HG03575 (cell line): ENCODE data around the gene EIF4G1.
"Not testable (repeated sequence)": the region's sequence is repeated elsewhere in the genome, so short reads cannot be mapped to it uniquely, and the experiment has no call there.

Source experiments
- ATAC-seq: cut with Tn5 transposase; IDR thresholded peaks from one replicate; pipeline ENCODE4 v1.9.1; 2021; ENCODE audit not compliant: unreplicated experiment, insufficient number of reproducible peaks, low FRiP score; ENCODE audit errors: extremely low read depth

EIF4G1 gene

DNA sequence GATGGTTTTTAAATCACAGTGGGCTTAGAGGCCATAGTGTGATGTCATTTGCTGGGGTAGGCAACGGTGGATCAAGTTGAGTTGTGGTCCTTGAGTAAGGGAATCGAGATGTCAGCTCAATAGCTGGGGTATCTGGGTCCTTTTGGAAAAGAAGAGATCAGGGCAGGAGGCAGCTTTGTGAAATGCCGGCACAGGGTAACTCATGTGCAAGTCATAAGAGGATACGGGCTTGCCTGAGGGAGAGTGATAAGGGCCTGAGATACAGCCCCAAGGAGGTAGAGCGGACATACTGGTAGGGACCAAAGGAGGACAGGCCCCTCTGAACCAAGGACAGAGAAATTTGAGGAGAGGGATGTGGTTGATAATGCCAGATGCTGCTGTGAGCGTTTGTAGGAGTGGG lies 18.8 kb downstream of the EIF4G1 start:
- no peak for ATAC-seq

DNA sequence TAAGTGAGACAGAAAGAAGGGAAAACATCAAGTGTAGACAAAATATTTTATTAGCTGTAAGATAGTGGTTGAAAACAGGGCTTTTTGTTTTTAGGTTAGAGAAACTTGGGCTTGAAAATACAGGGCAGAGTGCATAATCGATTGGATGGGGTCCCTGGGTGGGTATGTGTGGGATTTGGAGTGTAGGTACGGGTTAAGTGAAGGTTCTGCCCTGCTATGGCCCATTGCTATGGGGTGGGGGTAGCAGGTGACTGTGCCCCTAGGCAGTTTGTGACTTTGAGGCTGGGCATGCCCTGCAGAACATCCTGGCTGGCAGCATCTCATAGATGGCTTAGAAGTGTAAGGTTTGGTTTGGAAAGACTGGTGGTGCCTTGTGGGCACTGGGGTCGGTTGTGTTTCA lies 19.3 kb downstream of the EIF4G1 start:
- no peak for ATAC-seq

GRCh38 chr3:184334470-184335158 lies 20.2 kb downstream of the EIF4G1 start:
- no peak for ATAC-seq

DNA sequence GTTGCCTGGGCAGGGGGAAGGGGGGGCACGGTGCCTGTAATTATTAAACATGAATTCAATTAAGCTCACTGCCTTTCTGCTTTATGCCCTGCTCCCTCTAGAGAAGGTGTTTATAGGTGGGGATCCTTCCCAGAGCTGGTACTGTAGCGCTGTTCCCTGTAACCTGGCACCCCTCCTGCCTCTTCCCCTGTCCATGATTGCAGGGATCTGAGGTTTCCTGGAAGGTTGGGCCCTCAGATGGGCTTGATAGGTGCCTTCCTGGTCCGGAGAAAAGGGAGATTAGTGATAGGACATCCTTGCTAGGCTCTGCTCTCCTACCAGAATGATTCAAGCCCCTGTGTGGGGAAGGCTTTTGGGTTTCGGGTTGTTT lies 20.9 kb downstream of the EIF4G1 start:
- no peak for ATAC-seq

DNA sequence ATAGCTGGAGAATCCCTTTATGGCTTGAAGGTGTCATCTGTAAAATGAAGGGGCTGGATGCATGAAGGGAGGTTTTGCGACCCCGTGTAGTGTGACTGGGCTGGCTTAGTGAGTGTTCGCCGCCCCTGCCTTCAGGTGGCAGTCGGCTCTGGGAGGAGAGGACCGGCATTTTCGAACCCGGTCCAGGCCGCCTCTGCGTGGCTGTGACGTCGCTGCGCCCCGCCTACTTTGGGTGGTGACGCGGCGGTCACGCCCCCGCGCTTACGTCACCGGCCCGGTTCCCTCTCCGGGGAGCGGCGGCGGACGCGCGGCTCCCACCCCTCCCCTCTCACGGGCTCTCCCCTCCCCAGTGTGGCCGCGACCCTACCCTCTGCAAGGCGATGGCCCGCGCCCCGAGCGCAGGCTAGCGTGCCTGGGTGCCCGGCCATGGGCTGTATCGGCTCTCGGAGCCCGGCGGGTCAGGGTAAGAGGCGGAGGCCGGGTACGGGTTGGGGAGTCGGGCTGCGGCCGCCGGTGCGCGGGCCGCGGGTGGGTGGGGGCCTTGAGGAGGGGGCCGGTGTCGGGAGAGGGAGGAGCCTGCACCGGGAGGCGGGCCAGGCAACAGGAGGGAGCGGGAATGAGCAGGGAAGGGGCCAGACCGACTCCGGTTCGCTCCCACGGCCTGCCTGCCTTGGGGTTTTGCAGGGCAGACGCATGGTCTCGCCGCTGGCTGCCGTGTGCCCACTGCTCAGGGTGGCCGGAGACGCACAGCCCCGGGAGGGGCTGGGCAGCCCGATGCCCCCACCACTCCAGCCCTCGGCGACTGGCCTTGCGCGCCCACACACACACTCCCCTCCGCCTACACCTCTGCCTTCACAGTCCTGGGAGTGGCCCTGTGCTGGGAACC lies 21.5 kb downstream of the EIF4G1 start:
- no peak for ATAC-seq

- no peak for ATAC-seq
Measured at GRCh38 chr3:184336547-184337398, 22.4 kb downstream of the EIF4G1 start.

DNA sequence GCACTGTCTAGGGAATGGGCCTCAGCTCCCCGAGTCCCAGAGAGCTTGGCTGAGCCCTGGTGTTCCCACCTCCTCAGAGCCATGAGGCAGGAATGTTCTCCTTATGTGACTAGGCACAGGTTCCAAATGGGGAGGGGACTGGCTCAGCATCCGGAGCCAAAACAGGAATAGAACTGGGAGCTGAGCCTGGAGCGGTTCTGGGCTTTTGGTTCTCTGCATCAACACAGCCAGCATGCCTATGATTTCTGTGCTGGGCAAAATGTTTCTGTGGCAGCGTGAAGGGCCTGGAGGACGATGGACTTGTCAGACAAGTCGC lies 23.0 kb downstream of the EIF4G1 start, which contains the start of gene FAM131A:
Gene FAM131A (plus strand): TSS at position 202 of the 316 bp plus-strand sequence. CDS start 31 bp downstream, at position 233.
- no peak for ATAC-seq

GRCh38 chr3:184337981-184338380 lies 23.6 kb downstream of the EIF4G1 start:
- ATAC-seq: no peak

GRCh38 chr3:184338511-184338945 lies 24.1 kb downstream of the EIF4G1 start:
- ATAC-seq: no peak

DNA sequence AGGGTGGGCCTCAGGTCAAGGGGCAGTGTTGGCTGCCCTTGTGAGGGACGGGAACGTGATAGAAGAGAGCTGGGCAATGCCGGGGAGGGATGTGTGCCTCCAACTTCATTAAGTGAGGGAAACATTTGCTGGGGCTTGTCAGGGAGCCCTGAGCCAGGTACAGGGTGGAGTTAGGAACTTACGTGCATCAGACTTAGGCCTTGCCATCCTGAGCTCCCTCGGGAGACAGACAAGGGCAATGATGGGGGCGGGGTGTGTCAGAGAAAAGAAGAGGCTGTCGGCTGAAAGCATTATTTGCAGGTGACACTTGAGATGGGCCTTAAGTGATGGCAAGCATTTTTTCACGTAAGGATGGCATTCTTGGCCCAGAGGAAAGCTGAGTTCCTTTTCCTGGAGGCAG lies 24.6 kb downstream of the EIF4G1 start:
- ATAC-seq: no peak

DNA sequence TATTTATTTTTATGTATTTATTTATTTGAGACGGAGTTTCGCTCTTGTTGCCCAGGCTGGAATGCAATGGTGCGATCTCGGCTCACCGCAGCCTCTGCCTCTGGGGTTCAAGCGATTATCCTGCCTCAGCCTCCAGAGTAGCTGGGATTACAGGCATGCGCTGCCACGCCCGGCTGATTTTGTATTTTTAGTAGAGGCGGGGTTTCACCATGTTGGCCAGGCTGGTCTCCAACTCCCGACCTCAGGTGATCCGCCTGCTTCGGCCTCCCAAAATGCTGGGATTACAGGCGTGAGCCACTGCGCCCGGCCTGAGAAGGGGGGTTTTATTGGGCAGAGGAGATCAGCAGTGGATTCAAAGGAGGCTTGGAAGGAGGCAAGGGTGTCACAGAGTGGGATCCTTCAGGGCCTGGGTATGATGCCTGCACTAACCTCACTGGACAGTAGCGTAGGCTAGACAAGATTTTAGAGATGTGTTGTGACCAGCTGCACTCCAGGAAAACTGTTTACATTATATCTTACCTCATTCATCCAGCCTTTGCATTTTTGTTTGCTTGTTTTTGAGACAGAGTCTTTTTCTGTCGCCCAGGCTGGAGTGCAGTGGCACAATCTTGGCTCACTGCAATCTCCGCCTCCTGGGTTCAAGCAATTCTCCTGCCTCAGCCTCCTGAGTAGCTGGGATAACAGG lies 25.2 kb downstream of the EIF4G1 start:
- not testable (repeated sequence) for ATAC-seq

DNA sequence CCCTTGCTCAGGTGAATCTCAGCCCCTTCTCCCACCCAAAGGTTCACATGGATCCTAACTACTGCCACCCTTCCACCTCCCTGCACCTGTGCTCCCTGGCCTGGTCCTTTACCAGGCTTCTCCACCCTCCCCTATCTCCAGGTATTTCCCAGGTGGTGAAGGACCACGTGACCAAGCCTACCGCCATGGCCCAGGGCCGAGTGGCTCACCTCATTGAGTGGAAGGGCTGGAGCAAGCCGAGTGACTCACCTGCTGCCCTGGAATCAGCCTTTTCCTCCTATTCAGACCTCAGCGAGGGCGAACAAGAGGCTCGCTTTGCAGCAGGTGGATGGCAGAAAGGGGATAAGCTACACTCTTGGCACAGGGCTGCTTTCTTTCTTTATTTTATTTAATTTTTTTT lies 27.5 kb downstream of the EIF4G1 start:
- no peak for ATAC-seq

DNA sequence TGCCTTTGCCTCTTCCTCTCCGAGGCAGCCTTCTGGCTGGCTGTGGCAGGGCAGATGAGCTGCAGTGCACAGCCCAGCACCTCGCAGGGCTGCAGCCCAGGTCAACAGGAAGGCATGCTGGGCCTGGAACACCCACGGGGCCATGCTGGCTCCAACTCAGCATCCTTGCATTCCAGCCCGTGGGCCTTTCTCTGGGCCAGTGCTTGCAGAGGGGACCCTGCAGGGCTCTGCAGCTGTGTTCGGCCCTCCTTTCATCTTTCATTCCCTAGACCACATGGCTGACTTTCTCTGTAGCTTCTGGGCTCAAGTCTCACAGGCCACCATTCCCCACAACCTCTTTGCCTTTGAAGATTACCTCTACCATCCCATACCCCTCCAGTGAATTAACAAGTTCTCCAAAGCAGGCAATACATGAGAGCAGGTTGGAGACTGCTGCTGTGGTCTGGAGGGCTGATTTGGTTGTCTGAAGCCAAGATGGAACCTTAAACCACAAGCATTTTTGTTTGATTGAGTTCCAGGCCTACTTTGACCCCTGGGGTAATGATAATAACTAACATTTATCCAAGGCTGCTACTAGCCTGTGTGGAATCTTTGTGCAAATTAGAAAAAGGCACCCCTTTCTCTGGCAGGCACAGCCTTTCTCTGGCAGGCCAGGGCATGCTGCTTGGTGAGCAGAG lies 28.9 kb downstream of the EIF4G1 start:
- no peak for ATAC-seq

- ATAC-seq: no peak
Measured at GRCh38 chr3:184344579-184345316, 30.3 kb downstream of the EIF4G1 start.

DNA sequence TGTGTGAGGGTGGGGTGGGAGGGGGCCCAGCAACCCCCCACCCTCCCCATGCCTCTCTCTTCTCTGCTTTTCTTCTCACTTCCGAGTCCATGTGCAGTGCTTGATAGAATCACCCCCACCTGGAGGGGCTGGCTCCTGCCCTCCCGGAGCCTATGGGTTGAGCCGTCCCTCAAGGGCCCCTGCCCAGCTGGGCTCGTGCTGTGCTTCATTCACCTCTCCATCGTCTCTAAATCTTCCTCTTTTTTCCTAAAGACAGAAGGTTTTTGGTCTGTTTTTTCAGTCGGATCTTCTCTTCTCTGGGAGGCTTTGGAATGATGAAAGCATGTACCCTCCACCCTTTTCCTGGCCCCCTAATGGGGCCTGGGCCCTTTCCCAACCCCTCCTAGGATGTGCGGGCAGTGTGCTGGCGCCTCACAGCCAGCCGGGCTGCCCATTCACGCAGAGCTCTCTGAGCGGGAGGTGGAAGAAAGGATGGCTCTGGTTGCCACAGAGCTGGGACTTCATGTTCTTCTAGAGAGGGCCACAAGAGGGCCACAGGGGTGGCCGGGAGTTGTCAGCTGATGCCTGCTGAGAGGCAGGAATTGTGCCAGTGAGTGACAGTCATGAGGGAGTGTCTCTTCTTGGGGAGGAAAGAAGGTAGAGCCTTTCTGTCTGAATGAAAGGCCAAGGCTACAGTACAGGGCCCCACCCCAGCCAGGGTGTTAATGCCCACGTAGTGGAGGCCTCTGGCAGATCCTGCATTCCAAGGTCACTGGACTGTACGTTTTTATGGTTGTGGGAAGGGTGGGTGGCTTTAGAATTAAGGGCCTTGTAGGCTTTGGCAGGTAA lies 31.1 kb downstream of the EIF4G1 start:
- ATAC-seq: no peak

GRCh38 chr3:184346480-184347190 lies 32.2 kb downstream of the EIF4G1 start:
- no peak for ATAC-seq
